HL-60/S4 treated with phorbol 12-myristate 13-acetate at 8.2 ng/mL for 4 days and 3 days (cell line): ENCODE measurements around the gene CDT1.

Source experiments
- in situ Hi-C: fragments of 300-500 bp; cut with MboI; formaldehyde crosslinking; loops from 2 replicates; pipeline ENCODE4 v1.15.0; 2022; ENCODE audit warnings: low sequenced_read_pairs

The CDT1 gene

GRCh38 chr16:88804173-88804551 is 573 bp downstream of the CDT1 start:
- in situ Hi-C loops, result no loop called here

- in situ Hi-C loops, result no loop called here
Observed at GRCh38 chr16:88804552-88805339, 1.2 kb downstream of the CDT1 start.

- in situ Hi-C loops, result no loop called here
Observed at GRCh38 chr16:88805340-88805715, 1.7 kb downstream of the CDT1 start.

GRCh38 chr16:88805887-88806393 is 2.4 kb downstream of the CDT1 start:
- in situ Hi-C loops, result no loop called here

GRCh38 chr16:88806491-88807111 is 3.0 kb downstream of the CDT1 start:
- in situ Hi-C loops, result no loop called here

- in situ Hi-C loops, result no loop called here
Observed at GRCh38 chr16:88807142-88807625, 3.6 kb downstream of the CDT1 start.

GRCh38 chr16:88807626-88808453 is 4.3 kb downstream of the CDT1 start:
- in situ Hi-C loops, result no loop called here

GRCh38 chr16:88809068-88809675 is 5.6 kb downstream of the CDT1 start:
- in situ Hi-C loops, result no loop called here

- in situ Hi-C loops, result no loop called here
Observed at GRCh38 chr16:88809676-88810165, 6.1 kb downstream of the CDT1 start.

GRCh38 chr16:88810166-88810911 is 6.8 kb downstream of the CDT1 start:
- in situ Hi-C loops, result no loop called here

- in situ Hi-C loops, result no loop called here
Observed at GRCh38 chr16:88810912-88811768, 7.6 kb downstream of the CDT1 start.

GRCh38 chr16:88811769-88812512 is 8.4 kb downstream of the CDT1 start, which contains the start of gene APRT:
APRT (minus strand) TSS chr16:88811928; CDS start chr16:88811899, 29 bp downstream.
- in situ Hi-C loops, result no loop called here

- in situ Hi-C loops, result no loop called here
Observed at GRCh38 chr16:88812513-88813268, 9.1 kb downstream of the CDT1 start.

- in situ Hi-C loops, result no loop called here
Observed at GRCh38 chr16:88813269-88814143, 9.9 kb downstream of the CDT1 start.

- in situ Hi-C loops, result no loop called here
Observed at GRCh38 chr16:88814144-88814502, 10.5 kb downstream of the CDT1 start.

- in situ Hi-C loops, result no loop called here
Observed at GRCh38 chr16:88815227-88815626, 11.6 kb downstream of the CDT1 start.
